HG02763 (cell line): ENCODE results near the gene PLEKHG5.
"Not testable (repeated sequence)": the region's sequence is repeated elsewhere in the genome, so short reads cannot be mapped to it uniquely, and the experiment has no call there.

Source experiments
- ATAC-seq: cut with Tn5 transposase; IDR thresholded peaks from one replicate; pipeline ENCODE4 v1.9.1; 2021; ENCODE audit warnings: mild to moderate bottlenecking, moderate library complexity; ENCODE audit not compliant: unreplicated experiment

PLEKHG5 gene

DNA sequence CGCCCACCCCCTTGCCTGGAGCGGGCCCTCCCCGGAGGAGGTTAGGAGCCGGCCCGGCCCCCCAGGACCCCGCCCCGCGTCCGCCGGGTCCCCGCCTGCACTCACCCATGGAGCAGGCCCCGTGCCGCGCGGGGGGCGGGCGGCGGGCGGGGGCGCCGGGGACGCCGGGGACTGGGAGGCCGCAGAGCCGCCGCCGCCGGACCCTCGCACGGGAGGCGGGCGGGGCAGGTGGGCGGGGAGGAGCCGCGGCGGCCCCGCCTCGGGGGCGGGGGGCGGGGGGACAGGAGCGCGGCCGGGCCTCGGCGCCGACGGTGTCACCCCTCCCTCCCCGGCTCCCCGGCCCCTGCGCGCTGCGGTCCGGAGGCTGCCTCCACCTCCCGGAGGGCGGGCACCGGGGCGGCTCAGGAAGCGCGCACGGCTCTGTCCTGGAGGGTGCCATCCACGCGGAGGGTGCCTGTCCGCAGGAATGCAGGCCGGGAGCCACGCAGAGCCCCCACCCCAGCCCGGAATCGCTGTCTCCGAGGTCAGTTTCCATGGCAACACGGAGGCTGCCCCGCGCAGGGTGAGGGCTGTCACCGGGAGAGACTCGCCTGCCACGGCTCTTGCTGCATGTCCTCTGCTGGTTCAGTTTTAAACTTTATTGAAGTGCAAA lies 5.9 kb upstream of the PLEKHG5 start:
- ATAC-seq: no peak

DNA sequence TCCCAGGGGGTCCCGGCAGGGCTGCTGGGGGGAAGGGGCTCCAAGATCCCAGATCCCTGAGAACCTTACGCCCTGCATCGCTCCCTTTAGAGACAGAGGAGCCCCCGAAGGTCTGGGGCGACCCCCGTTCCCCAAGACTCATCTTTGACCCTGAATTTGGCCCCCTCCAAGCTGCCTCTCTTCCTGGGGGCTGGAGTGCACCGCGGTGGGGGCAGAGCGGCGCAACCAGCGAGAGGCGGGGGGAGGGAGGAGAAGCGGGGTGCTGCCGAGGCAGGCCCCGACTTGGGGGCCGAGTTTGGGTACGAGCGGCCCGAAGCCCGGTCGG lies 5.4 kb upstream of the PLEKHG5 start:
- no peak for ATAC-seq

DNA sequence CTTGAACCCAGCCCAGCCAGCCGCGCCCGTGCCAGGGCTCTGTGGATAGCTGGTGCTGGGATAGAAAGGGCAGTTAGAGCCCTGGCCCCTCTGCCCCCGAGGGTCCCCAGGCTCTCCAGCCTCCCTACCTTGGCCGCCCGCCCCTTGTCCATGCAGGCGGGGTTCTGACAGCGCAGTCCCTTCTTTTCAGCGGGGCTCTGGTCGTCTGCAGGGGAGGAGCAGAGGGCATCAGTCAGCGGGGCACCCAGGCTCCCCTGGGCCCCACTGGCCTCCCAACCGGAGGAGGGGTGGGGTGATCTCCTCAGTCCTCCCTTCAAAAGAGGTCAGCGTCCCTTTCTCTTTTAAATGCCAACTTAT lies 4.9 kb upstream of the PLEKHG5 start:
- ATAC-seq: no peak

DNA sequence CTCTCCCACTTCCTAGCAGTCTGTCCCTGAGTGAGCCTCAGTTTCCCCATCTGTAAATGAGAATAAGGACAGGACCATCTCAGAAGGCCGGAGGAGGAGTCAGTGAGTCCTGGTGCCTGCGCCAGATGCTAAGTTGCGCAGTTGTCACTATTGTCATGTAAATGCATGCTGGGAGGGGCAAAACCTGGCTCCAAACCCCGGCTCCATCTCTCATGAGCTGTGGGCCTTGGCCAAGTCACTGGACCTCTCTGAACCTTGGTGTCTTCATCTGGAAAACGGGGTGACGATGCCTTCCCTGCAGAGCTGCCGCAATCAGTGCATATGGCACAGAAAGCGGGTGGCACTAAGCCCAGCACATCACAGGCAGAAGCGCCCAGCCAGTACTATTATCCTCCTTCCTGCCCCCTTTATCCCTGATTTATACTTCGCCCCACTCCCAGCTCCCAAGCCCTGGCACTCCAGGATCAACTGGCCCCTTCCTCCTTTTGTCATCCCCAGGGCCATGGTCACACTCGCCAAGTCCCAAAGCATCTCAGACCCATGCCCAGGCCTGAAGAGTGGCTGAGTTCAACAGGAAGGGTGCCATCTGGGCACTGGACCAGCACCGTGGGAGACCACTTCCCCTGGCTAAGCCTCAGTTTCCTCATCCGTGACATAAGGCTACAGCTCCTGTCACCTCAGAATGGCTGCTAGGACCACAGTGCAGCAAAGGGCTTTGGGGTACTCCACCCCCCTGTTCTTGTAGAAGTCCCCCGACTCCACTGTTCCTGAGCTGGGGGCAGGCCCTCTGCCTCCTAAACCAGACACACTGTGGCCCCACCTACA lies 4.3 kb upstream of the PLEKHG5 start:
- ATAC-seq: no peak

DNA sequence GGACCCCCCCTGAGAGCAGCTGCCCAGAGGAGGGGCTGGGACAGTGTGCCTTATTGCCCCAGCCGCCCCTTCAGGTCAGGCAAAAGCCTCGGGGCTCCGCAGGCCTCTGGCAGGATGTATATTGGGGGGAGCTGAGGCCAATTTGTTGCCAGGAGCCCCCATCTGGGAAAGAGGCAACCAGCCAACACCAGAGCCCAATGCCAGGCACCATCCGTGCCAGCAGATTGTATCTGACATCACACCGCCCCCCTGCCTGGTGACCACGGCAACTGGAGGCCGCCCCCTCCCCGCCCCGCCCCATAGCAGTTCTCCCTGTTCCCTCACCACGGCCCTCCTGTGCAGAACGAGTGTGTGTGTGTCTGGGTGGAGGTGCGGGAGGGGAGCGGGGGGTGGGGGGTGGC lies 3.6 kb upstream of the PLEKHG5 start:
- no peak for ATAC-seq

DNA sequence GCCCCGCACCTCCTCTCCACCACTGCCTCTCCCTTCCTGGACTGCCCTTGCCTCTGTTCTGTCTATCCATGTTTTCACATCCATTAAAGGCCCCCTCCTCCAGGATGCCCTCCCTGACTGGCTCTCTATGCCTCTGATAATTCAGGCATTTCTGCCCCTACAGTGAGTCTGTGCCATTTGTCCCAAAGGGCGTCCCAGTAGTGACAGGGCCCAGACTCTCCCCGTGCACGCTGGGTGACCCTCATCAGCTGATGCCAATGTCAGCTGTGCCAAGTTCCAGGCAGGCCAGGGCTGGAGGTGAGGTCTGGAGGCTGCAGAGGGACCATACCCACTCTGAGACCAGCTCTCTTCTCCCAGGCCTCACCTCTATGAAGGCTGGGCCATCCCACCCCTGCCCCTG lies 3.2 kb upstream of the PLEKHG5 start:
- ATAC-seq: no peak

DNA sequence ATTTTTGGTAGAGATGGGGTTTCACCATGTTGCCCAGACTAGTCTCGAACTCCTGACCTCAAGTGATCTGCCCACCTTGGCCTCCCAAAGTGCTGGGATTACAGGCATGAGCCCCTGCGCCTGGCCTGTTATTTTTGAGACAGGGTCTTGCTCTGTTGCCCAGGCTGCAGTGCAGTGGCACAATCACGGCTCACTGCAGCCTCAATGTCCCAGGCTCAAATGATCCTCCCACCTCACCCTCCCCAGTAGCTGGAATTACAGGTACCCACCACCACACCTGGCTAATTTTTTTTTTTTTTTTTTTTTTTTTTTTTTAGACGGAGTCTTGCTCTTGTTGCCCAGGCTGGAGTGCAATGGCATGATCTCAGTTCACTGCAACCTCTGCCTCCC lies 2.4 kb upstream of the PLEKHG5 start:
- not testable (repeated sequence) for ATAC-seq

DNA sequence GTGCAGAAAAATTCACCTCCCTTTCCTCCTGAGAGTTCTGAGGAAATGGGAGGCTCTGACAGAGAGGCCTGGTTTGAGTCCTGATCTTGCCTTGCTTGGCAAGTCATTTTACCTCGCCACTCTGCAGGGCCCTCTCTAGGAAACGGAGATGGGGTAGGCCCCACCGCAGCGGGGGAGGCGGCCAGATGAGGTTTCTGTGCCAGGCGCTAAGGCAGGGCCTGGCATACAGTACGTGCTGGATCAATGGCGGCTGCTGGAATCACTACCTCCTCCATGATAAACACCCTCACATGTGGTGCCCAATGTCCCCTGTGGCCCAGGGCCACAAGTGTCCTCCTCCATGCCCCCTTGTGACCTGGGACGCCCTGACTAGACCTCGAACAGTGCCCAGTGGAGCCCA lies 499 bp upstream of the PLEKHG5 start:
- no peak for ATAC-seq

DNA sequence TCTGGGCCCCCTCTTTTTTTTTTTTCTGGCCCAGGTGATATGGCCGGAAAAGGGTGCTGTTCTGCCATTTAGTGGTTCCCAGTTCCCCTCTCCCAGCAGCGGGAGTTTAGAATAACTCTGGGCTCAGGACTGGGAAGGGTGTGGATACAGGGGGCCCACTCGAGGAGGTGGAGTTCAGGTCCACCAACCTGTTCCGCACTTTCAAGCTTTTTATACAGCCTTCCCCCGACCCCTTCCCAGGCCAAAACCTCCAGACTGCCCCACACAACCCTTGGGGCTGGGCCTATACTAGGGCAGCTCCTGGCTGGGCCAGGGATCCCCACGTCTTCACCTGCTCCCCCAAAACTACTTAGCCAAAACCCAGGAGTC lies 402 bp downstream of the PLEKHG5 start:
- ATAC-seq: no peak

DNA sequence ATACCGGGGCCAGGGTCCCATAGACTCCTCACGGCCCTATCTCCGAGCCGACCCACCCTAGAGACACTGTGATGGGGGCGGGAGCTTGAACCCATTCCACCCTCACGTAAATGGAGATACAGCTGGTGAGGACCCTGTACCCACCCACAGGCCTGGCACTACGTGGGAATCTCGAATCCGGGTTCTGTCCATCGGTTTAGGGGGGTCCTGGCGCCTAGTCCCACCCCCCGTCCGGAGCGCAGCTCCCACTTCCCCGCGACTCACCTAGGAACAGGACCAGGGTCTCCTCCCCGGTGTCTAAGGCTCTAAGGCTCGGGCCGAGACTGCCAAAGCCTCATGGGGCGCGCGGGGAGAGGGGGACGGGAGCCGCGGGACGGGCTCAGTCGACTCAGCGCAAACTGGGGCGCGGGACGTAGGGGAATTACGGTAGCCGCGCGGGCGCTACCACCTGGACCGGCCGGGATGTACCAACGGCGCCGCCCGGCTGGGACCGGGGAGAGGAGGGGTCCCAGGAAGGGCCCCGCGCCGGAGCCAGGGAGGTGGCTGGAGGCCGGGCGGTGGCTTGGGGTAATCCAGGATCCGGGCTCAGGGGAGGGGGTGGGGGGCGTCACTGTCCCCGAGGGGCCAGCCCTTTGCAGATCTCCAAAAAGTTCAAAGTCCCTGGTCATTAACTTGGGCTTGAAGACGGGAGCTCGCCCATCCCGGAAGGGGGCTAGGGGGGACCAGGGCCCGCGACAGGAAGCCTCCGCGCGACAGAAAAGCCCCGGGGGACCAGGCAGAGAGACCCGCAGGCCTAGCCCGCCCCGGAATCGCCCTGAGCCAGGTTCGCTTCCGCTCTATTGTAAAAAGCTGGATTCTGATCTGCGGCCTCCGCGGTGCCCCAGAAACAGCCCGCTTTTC lies 1.0 kb downstream of the PLEKHG5 start:
- ATAC-seq: no peak

DNA sequence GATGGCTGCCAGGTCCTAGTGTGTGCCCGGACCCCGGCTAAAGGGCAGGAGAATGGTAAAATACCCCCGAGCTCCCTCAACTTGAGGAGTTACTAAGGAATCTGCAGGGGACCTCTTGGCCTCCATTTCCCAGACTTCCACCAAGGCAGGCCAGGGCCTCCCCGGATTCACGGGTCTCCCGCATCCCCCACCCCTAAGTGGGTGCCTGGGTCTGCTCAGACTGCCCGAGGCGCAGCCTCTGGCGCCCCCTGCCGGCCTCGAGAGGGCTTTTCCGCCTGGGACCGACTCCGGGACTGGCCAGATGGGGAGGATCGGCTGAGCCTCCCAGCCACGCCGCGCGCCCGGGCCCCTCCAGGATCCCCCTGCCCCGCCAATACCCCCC lies 1.7 kb downstream of the PLEKHG5 start:
- ATAC-seq: no peak

DNA sequence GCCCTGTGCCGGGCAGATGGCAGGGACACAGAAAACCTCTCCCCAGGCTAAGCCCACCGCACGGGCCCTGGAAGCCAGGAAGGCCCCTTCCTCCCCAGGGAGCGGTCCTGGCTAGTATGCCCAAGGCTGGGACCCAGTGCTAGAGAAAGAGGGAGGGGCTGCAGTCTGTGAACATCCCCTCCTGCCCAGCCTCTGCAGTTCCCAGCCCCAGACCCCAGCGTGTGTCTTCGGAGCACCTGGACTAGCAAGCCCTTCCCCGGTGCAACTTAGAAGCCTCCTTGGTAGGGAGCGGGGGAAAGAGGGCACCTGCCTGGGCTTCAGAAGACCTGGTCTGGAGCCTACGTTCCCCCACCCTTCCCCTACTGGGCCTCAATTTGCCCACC lies 2.1 kb downstream of the PLEKHG5 start:
- no peak for ATAC-seq

DNA sequence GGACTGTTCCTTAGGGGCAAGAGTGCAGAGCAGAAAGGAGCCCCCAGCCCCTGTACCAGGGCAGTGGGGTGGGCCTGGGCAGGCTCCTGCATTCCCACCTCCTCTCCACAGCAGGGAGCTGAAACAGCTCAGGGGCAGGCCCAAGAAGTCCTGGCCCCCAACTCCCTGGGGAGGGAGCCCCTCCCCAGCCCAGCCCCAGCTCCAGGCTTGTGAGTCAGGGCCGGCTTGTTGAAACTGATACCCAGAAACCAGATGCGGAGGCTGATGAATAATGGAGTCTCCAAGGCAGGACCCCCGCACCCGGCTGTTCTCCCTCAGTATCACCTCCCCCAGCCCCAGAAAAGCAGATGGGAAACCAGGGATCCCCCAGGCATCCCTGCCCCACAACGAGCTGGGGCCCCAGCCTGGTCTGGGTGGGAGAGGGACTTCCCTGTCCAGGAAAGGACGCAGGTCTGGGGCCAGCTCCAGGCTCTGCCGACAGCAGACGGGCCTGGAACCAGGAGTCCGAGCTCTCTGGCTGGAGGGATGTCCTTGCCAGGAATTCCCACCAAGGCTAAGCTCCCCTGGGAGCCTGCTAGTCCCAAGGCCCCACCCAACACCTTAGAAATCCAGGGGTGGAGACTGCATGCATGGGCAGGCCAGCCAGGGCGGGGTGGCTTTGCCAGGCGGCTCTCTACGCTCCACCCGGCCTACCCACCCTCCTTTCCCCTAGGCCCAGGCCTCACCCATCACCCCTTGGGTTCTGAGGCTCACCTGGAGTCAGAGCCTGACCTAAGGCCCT lies 2.7 kb downstream of the PLEKHG5 start:
- no peak for ATAC-seq

DNA sequence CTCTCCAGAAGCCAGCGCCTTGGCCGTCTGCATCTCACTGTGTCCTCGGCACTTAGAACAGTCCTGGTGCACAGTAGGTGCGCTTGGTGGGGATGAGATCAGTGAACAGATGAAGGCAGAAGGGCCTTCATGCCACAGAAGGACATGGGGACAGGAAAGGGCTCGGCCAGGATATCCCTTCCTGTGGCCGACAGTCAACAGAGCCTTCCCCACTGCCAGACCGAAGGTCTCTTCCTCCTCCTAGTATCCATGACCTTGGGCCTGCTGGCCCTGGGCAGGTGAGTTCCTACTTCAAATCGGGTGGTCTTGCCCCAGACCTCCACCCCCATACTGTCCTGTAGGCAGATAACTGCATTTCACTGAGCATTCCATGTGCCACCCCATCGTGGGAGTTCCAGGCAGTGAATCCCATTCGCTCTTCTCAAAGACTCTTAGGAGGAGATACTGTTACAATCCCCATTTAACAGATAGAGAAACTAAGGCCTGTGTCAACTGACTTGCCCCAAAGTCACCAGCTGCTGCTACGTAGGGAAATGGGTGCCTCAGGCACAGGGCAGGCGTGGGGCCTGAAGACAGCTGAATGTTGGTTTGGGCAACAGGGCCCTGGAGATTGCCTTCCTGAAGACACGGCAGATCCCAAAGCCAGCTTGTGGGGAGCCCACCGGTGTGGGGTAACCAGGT lies 3.5 kb downstream of the PLEKHG5 start:
- no peak for ATAC-seq

DNA sequence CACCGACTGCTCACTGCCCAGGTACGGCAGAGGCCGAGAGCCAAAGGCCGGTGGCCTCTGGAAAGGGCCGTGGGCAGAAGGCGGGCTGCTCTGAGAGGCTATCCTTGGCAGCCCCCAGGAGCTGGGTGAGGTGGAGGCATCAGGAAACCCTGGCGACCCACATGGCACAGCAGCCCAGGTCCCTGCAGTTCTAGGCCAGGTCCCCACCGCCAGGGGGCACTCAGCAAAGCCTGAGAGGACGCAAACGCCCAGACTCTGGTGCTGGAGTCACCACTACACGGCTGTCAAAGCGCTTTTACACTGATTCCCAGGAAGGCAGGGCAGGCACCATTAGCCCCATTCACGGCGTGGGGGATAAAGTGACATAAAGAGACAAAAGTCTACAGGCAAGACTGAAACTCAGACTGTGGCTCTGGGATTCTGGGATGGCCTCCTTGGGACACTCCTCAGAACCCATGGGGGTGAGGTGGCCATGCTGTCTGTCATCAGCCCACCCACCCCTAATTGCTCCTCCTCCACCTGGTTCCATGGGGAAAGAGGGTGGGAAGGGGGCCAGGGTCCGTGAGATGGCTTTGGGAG lies 4.9 kb downstream of the PLEKHG5 start:
- no peak for ATAC-seq

DNA sequence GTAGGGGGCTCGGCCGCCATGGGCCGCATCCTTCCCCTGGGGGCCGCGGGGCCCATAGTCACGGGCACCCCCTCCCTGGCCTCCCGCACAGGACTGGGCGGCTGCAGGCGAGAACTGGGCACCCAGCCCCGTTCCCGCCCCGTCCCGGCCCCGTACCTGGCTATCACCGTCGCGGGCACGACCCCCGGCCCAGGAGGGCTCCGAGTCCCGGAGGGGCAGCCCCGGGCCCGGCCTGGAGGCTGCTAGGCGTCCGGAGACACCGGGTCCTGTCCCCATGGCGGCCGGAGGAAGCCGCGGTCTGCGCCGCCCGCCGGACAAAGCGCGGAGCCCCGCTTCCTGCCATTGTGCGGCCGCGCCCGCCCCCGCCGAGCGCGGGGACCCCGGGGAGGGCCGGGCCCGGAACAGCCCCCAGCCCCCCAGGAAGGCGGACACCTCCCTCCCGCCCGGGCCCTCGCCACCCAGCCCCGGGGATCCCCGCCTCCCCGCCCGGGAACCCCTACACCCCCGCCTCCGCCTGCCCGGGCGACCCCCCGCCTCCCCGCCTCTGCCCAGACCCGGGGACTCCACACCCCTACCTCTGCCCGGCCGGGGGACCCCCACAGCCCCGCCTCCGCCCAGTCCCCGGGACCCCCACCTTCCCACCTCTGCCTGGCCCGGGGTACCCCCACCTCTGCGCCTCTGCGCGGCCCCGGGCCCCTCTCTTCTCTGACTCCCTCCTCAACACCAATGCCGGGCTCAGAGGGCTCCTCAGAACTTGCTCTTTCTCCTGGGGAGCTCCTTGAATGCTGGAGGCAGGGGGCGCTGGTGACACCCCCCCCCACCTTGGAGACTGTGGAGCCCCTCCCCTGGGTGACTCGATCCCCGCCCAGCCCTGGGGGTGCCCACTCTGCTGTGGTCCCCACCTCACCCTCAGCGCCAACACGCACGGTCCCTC lies 6.0 kb downstream of the PLEKHG5 start:
- ATAC-seq: no peak

DNA sequence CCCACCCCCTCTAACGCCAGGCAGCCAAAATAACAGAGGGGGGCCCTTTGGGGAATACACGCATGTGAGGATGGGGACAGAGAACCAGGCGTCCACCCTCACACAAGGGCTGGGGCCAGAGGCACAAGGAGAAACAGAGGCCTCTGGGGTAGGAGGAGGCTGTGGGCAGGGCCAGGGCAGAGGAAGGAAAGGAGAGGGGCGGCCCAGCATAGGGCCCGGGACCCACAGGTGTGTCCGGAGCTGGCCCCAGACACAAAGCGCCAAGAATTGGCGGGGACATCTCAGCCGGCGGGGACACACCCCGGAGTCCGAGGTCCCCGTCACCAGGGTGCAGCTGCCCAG lies 6.7 kb downstream of the PLEKHG5 start:
- no peak for ATAC-seq

DNA sequence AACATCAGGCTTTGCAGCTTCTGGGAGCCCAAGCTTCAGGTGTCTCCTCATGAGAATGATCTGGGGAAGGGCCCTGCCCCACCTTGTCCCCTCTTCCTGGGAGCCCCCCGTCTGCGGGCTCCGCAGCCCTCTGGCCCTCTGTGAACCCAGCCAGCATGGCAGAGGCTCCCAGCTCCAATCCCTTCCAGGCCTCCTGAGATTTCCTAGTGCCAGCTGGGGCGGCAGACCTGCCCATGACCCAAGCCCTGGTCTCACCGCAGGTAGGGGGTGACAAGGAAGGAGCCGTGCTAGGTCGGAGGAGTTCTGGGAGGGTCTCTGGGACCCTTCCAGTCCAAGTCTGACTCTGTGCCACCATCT lies 7.7 kb downstream of the PLEKHG5 start:
- no peak for ATAC-seq

DNA sequence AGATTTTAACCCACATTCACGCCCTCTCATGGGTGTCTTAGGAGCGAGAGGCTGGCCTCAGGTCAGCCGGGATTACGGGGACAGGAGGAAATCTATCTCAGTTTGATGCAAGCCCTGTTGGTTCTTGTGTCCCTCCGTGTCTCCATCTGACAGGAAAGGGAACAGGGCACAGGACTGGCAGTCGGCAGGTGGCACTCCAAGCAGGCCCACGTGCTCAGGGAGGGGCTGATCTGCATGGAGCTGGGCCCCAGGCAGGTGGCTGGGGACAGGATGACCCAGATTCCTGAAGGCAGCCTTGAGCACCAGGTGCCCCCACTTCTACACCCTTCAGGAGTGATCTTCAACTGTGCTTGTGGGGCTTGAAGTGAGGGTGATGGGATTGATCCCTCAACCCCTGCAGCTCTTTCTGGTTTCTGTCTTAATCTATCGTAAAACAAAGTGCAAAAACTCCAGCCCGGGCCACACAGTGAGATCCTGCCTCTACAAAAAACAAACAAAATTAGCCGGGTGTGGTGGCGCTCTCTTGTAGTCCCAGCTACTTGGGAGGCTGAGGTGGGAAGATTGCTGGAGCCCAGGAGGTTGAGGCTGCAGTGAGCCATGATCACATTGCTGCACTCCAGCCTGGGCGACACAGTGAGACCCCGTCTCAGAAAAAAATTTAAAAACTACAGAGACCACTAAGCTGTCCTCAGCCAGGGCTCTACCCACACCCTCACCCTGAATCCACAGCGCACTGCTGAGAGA lies 8.3 kb downstream of the PLEKHG5 start:
- ATAC-seq: no peak
